ENCODE measurements around the gene TMEM126B. TPM values are rescaled to one million over a fixed set of nuclear protein-coding genes. Genes with fewer than 3 reads are reported as not detected.

TMEM126B gene
- polyA plus RNA-seq, 12 donors, result 34.5 to 55.3 (median 45.6) TPM; not detected in 1

- no peak for DNase-seq
Observed at GRCh38 chr11:85672105-85672902, 43.9 kb downstream of the TMEM126B start.

DNA sequence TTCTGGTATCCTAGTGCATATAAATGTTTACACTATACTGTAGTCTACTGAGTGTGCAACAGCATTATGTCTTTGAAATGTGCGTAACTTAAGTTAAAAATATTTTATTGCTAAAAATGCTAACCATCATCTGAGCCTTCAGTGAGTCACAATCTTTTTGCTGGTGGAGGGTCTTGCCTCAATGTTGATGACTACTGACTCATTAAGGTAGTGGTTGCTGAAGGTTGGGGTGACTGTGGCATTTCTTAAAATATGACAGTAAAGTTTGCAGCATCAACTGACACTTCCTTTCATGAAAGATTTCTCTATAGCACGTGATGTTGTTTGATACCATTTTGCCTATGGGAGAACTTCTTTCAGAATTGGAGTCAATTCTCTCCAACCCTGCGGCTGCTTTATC is 45.0 kb downstream of the TMEM126B start:
- DNase-seq, result no peak

DNA sequence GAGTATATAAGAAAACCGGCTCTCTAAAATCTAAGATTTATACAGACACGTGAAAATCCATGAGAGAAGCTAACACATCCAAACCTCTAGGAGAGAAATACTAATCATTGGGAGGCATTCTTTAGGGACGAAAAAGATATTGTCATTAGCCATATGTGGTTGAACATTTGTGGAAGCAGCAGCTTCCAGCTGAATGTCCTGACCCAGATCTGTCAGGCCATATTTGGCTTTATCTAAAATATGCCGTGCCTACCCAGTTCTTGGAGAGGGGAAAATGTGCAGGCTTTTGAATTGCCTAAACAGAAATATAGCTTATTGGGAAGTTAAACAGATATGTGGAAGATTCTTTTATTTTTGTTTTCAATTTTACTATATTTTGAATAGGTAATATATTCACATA is 51.2 kb downstream of the TMEM126B start:
- DNase-seq, result no peak

DNA sequence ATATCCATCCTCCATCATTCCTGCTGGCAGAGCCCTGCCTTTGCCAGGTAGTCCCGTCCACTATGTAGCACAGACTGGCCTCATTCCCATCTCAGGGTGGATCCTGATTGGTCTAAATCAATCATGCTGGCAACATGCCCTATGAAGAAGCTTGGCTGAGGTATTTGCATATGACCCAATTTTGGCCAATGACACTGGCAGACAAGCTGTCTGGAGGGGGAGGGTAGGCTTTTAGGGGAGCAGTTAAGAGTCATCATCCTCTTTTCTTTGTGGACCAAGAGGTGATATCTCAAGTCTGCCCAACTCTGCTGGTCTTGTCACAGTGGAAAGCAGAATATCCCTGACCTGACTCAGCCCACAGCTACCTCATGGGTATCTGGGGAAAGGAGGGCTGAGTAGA is 52.5 kb downstream of the TMEM126B start:
- DNase-seq, result no peak

GRCh38 chr11:85682330-85683305 is 54.2 kb downstream of the TMEM126B start:
- peak; percentile 71 for DNase-seq

DNA sequence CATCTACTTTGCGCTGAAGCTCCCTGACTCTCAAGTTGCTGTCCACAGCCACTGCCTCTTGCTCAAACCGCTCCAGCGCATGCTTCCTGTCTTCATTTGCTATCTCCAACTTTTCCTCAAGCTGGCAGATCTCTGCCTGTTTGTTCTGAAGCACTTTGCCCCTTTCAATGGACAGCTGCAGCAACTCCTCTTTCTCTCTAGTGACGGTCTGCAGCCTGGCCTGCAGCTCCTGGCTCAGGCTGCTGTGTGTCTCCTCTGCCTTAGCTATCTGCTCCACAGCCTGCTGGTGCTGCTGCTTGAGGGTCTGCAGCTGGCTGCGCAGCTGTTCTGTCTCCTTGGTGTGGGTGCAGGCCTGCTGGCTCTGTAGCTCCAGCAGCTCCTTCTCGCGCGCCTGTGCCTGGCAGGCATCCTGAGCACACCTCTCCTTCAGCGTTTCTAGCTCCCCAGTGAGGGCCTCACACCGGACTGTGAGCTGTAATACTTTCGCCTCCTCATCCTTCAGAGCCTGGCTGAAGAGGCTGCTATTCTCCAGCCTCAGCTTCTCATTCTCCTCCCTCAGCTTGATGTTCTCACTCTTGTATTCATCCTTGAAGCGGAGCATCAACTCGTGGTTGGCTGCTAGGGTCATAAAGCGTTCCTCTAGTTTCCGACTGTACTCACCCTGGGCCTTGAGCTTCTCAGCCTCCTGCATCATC is 56.9 kb downstream of the TMEM126B start:
- DNase-seq, result peak; percentile 57

- DNase-seq, result peak; percentile 93
Observed at GRCh38 chr11:85685820-85686459, 57.5 kb downstream of the TMEM126B start, which contains the start of gene CCDC89. TSS of gene CCDC89 (minus strand) at chr11:85686195. CDS start at chr11:85686130, 65 bp downstream.

Other genes with a start within 250 kb of the TMEM126B start
- gene DLG2, start 1.2 kb upstream of the TMEM126B start, polyA plus RNA-seq (ENCODE audit: insufficient read length in 12 of 12), result 10 to 100 TPM in 9 of 12 donors, 1 to 10 TPM in 2, not detected in 1; 8.3 to 18.2 (median 14.0) TPM
- gene TMEM126A, start 19.4 kb downstream of the TMEM126B start, polyA plus RNA-seq (ENCODE audit: insufficient read length in 12 of 12), result 10 to 100 TPM in 11 of 12 donors, not detected in 1; 19.3 to 46.2 (median 39.9) TPM
- 10 to 100 TPM in 11 of 12 donors, not detected in 1; 38.9 to 80.0 (median 56.5) TPM for gene CREBZF, start 36.5 kb downstream of the TMEM126B start, polyA plus RNA-seq (ENCODE audit: insufficient read length in 12 of 12)
- gene CCDC89, start 57.6 kb downstream of the TMEM126B start, polyA plus RNA-seq (ENCODE audit: insufficient read length in 12 of 12), result 1 to 10 TPM in 10 of 12 donors, not detected in 2; 1.6 to 2.5 (median 2.1) TPM
- gene SYTL2, start 182.5 kb downstream of the TMEM126B start, polyA plus RNA-seq (ENCODE audit: insufficient read length in 12 of 12), result 100 to 1,000 TPM in 5 of 12 donors, 10 to 100 TPM in 6, not detected in 1; 47.7 to 129 (median 85.4) TPM
- not detected for gene CCDC83, start 226.8 kb downstream of the TMEM126B start, polyA plus RNA-seq (ENCODE audit: insufficient read length in 12 of 12)